Retinal pigment epithelial cell (primary cell): ENCODE data around the gene EIF6.
"Not testable (repeated sequence)": the region's sequence is repeated elsewhere in the genome, so short reads cannot be mapped to it uniquely, and the experiment has no call there.

Experiments used
- DNase-seq: peaks from one replicate; pipeline ENCODE4 v3.0.0-alpha.2; 2010; ENCODE audit warnings: low read depth
- H3K4me3 ChIP-seq: 2 replicates; pipeline ENCODE4 v1.5.1; 2011; ENCODE audit warnings: mild to moderate bottlenecking, low read length, control low read depth, moderate library complexity
- CTCF ChIP-seq: conservative IDR thresholded peaks from 2 replicates; pipeline ENCODE4 v1.5.1; 2011; ENCODE audit warnings: low read depth, low read length, control low read depth, inconsistent platforms

Gene EIF6

DNA sequence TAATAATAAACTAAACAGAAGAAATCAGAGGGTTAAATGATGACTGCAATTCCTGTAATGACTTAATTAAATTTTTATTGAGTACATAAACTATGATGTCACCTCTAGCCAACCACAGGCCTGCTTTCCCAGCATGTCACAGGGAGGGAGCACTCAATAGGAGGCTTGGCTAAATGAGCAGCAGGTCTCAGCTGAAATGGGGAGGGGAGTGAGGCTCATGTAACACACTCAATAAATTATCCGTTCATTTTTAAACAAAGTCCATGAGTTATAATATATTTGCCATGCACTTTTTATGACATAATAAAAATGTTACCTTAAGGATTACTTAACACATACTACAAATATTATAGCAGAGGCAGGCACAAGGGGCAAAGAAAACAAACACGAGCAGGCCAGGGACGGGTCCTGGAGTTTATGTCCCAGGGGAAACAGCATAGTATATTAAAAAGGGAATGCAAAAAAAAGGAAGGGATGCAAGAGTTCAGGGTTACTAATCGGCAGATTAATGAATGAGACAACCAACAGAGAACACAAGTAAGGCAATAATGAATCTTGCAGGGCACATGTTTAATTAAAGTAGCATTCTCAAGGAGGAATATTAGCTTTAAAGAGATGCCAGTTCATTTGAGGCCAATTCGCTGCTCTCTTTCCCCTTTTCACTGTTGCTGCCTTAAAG is 34.8 kb upstream of the EIF6 start:
- no peak for TF ChIP-seq CTCF
- DNase-seq, result no peak
- no peak overlapping the region for H3K4me3 ChIP-seq

- H3K4me3 ChIP-seq, result no peak overlapping the region
- peak; percentile 71 for DNase-seq
- no peak for TF ChIP-seq CTCF
Observed at GRCh38 chr20:35318502-35319157, 34.1 kb upstream of the EIF6 start.

- no peak for TF ChIP-seq CTCF
- no peak for DNase-seq
- no peak overlapping the region for H3K4me3 ChIP-seq
Observed at GRCh38 chr20:35317416-35318210, 33.0 kb upstream of the EIF6 start.

DNA sequence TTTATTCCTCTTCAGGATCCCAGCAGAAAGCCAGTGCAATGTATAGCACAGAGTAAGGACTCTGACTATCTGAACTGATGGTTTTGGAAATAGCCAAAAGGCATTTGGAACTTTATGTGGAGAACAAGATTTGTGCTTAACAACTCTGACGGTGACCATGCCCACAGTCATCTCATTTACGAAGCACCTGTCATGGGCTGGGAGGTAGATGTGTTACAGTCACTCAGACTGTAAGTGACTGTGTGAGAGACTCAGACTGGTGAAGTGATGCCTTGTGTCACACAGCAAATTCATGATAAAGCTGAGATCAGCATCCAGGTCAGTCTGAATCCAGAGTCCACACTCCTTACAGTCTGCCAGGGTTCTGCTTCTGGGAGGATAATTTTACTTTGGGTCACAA is 31.5 kb upstream of the EIF6 start:
- no peak for DNase-seq
- H3K4me3 ChIP-seq, result no peak overlapping the region
- TF ChIP-seq CTCF, result no peak

DNA sequence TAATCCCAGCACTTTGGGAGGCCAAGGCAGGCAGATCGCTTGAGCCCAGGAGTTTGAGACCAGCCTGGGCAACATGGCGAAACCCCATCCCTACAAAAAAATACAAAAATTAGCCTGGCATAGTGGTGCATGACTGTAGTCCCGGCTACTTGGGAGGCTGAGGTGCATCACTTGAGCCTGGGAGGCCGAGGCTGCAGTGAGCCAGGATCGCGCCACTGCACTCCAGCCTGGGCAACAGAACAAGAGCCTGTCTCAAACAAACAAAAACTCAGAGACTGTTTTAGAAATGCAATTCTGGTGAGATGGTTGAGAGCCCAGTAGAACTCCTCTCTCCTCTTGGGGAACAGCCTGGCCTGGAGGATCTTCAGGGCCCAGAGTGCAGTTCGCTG is 31.1 kb upstream of the EIF6 start:
- not testable (repeated sequence) for H3K4me3 ChIP-seq, DNase-seq

DNA sequence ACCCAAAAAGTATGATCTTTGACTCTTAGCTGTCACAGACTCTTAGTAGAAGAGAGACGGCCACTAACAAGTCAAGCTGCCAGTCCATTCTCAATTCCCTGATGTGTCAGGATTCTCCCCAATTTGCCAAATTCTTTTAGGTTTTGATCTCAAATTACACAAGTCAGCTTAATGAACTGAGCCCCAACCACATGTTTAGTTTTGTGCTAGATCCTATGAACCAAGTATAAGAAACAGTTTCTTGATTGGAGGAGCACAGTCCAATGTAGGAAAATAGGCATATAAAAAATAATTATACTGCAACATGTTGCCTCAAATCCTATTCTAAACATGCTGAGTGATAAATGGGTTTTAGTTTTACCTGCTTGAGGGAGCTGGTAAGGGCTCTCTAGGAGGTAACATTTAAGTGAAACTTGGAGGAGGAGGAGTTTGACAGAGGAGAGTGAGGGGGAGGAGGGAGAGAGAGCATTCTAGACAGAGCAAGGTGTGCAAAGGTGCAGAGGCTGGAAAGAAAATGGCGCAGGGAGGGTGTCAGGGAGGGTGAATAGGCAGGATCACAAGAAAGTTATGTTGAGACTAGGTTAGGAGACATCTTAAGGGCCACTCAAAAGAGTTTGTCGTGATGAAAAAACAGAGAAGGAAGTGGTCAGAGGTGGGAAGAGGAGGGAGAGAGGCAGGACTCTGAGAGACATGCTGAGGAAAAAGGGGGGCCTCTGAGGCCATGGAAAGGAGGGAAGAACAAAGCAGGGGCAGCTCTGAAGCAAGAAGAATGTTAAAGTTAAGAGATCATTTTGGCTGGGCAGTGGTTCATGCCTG is 30.5 kb upstream of the EIF6 start:
- TF ChIP-seq CTCF, result no peak
- no peak overlapping the region for H3K4me3 ChIP-seq
- DNase-seq, result no peak

DNA sequence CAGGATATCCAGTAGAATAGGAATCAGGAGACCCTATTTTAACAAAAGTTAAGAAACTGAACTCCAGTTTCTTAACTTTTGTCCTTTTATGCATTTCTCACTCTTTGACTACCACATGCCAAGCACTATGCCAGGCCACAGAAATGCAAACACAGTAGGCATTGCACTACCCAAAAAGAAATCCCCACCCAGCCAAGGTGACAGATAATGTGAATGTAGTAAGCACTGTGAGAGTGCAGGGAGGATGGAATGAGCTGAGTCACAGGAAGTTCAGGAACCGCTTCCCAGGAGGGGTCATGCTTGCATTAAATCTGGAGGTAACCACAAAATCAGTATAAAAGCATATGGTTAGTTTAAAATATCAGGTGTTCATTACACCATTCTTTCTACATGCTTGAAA is 27.7 kb upstream of the EIF6 start:
- DNase-seq, result peak; percentile 58
- H3K4me3 ChIP-seq, result no peak overlapping the region
- no peak for TF ChIP-seq CTCF
